Esophagus muscularis mucosa (tissue), 4 donors: ENCODE data around the gene MARCHF2.

Experiments
- EP300 ChIP-seq: sonication (generic); formaldehyde crosslinking; IDR thresholded peaks from one replicate; pipeline ENCODE4 v1.6.1; 2017; ENCODE audit warnings: antibody characterized with exemption
- POLR2AphosphoS5 ChIP-seq, 2 donors: sonication (generic); formaldehyde crosslinking; IDR thresholded peaks; one replicate each; pipeline ENCODE4 v1.6.1; 2017; ENCODE audit warnings: antibody characterized with exemption in 2 of 2
- TF ChIP-seq, protein P1 (sequence below), 3 experiments: fragments of 200-600 bp in 2 of 3; fragments of 450-650 bp in 1 of 3; sonication (generic) in 2 of 3; IDR thresholded peaks; one replicate each; pipeline ENCODE4 v1.5.1; 2017 to 2019; ENCODE audit warnings: antibody characterized with exemption in 3 of 3, mild to moderate bottlenecking in 2 of 3, moderate library complexity in 1 of 3

DNA sequence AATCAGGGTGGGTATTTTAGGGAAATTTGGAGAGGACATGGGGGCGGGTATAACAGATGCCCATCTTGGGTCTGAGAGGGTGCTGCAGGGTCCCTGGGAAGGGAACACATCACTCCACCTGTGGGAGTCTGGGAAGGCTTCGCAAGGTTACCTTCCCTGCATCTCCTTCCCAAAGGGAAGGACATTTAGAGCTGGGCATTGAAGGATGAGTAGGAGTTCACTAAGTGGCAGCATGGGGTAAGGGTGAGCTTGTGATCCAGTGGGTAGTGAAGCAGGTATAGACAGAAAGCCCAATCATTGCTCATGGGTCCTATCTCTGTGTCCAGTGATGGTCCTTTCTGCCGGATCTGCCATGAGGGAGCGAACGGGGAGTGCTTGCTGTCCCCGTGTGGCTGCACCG is 13.2 kb downstream of the MARCHF2 start:
- TF ChIP-seq POLR2AphosphoS5 (IDR thresholded peaks at IDR 0.05) = no peak
- TF ChIP-seq, protein P1, sequence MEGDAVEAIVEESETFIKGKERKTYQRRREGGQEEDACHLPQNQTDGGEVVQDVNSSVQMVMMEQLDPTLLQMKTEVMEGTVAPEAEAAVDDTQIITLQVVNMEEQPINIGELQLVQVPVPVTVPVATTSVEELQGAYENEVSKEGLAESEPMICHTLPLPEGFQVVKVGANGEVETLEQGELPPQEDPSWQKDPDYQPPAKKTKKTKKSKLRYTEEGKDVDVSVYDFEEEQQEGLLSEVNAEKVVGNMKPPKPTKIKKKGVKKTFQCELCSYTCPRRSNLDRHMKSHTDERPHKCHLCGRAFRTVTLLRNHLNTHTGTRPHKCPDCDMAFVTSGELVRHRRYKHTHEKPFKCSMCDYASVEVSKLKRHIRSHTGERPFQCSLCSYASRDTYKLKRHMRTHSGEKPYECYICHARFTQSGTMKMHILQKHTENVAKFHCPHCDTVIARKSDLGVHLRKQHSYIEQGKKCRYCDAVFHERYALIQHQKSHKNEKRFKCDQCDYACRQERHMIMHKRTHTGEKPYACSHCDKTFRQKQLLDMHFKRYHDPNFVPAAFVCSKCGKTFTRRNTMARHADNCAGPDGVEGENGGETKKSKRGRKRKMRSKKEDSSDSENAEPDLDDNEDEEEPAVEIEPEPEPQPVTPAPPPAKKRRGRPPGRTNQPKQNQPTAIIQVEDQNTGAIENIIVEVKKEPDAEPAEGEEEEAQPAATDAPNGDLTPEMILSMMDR (IDR thresholded peaks at IDR 0.05) = no peak
- no peak for TF ChIP-seq EP300
